ENCODE data around the gene RNPEP. TPM values are rescaled to one million over a fixed set of nuclear protein-coding genes. Genes with fewer than 3 reads are reported as not detected.
A peak's percentile ranks its signal among the peaks of the same experiment; 100 is the strongest.
"Not testable (repeated sequence)": the region's sequence is repeated elsewhere in the genome, so short reads cannot be mapped to it uniquely, and the experiment has no call there.

RNPEP gene
- total RNA-seq, 1 experiment from 2014 or later = 136 TPM

GRCh38 chr1:202010180-202011015, 27.9 kb downstream of the RNPEP start, which contains the start of gene ELF3:
Gene ELF3, plus strand, starts transcription at chr1:202010587. Its CDS starts 550 bp downstream, at chr1:202011137.
- Histone ChIP-seq H3K36me3 (replicated peaks; ENCODE audit: control insufficient read depth, insufficient read depth, low read length) (peaks cover 12% of the 10 kb centered on the region), H3K4me3 (ENCODE audit: insufficient read depth, low read depth, low read length) (peak within 1 kb of the TSS; percentile 43), H3K27me3 (ENCODE audit: control insufficient read depth, insufficient read depth, low read length) (no peaks in the 10 kb centered on the region; the same call in 1 of the 2 replicates)
- DNase-seq = peak; percentile 96

- Histone ChIP-seq H3K4me3 (ENCODE audit: insufficient read depth, low read depth, low read length) (no peak overlapping the region), H3K36me3 (replicated peaks; ENCODE audit: control insufficient read depth, insufficient read depth, low read length) (peaks cover 13% of the 10 kb centered on the region), H3K27me3 (ENCODE audit: control insufficient read depth, insufficient read depth, low read length) (no peaks in the 10 kb centered on the region; the same call in 1 of the 2 replicates)
- no peak for DNase-seq
Observed at GRCh38 chr1:202011994-202012393, 29.5 kb downstream of the RNPEP start.

GRCh38 chr1:202012544-202013478, 30.4 kb downstream of the RNPEP start:
- DNase-seq = peak; percentile 47
- Histone ChIP-seq H3K36me3 (replicated peaks; ENCODE audit: control insufficient read depth, insufficient read depth, low read length) (peaks cover 13% of the 10 kb centered on the region), H3K27me3 (ENCODE audit: control insufficient read depth, insufficient read depth, low read length) (no peaks in the 10 kb centered on the region; the same call in 1 of the 2 replicates), H3K4me3 (ENCODE audit: insufficient read depth, low read depth, low read length) (no peak overlapping the region)

GRCh38 chr1:202013603-202014002, 31.2 kb downstream of the RNPEP start:
- no peak overlapping the region for H3K4me3 ChIP-seq (ENCODE audit: insufficient read depth, low read depth, low read length)
- H3K27me3 ChIP-seq (ENCODE audit: control insufficient read depth, insufficient read depth, low read length) = no peaks in the 10 kb centered on the region; the same call in 1 of the 2 replicates
- no peak for DNase-seq
- H3K36me3 ChIP-seq (replicated peaks; ENCODE audit: control insufficient read depth, insufficient read depth, low read length) = peaks cover 13% of the 10 kb centered on the region

- peaks cover 13% of the 10 kb centered on the region for H3K36me3 ChIP-seq (replicated peaks; ENCODE audit: control insufficient read depth, insufficient read depth, low read length)
- DNase-seq = no peak
- no peaks in the 10 kb centered on the region; the same call in 1 of the 2 replicates for H3K27me3 ChIP-seq (ENCODE audit: control insufficient read depth, insufficient read depth, low read length)
- no peak overlapping the region for H3K4me3 ChIP-seq (ENCODE audit: insufficient read depth, low read depth, low read length)
Observed at GRCh38 chr1:202014060-202014459, 31.6 kb downstream of the RNPEP start.

GRCh38 chr1:202014915-202015661, 32.6 kb downstream of the RNPEP start:
- no peak overlapping the region for H3K4me3 ChIP-seq (ENCODE audit: insufficient read depth, low read depth, low read length)
- H3K36me3 ChIP-seq (replicated peaks; ENCODE audit: control insufficient read depth, insufficient read depth, low read length) = peaks cover 13% of the 10 kb centered on the region
- H3K27me3 ChIP-seq (ENCODE audit: control insufficient read depth, insufficient read depth, low read length) = no peaks in the 10 kb centered on the region; the same call in 1 of the 2 replicates
- DNase-seq = no peak

GRCh38 chr1:202015662-202015937, 33.2 kb downstream of the RNPEP start:
- Histone ChIP-seq H3K36me3 (replicated peaks; ENCODE audit: control insufficient read depth, insufficient read depth, low read length) (peaks cover 13% of the 10 kb centered on the region), H3K4me3 (ENCODE audit: insufficient read depth, low read depth, low read length) (no peak overlapping the region), H3K27me3 (ENCODE audit: control insufficient read depth, insufficient read depth, low read length) (no peaks in the 10 kb centered on the region; the same call in 1 of the 2 replicates)
- DNase-seq = no peak

GRCh38 chr1:202016022-202016810, 33.8 kb downstream of the RNPEP start:
- Histone ChIP-seq H3K27me3 (ENCODE audit: control insufficient read depth, insufficient read depth, low read length) (no peaks in the 10 kb centered on the region; the same call in 1 of the 2 replicates), H3K4me3 (ENCODE audit: insufficient read depth, low read depth, low read length) (no peak overlapping the region), H3K36me3 (replicated peaks; ENCODE audit: control insufficient read depth, insufficient read depth, low read length) (peaks cover 13% of the 10 kb centered on the region)
- no peak for DNase-seq

GRCh38 chr1:202016811-202017748, 34.6 kb downstream of the RNPEP start:
- Histone ChIP-seq H3K4me3 (ENCODE audit: insufficient read depth, low read depth, low read length) (no peak overlapping the region), H3K36me3 (replicated peaks; ENCODE audit: control insufficient read depth, insufficient read depth, low read length) (peaks cover 13% of the 10 kb centered on the region), H3K27me3 (ENCODE audit: control insufficient read depth, insufficient read depth, low read length) (no peaks in the 10 kb centered on the region)
- DNase-seq = peak; percentile 32

- Histone ChIP-seq H3K36me3 (replicated peaks; ENCODE audit: control insufficient read depth, insufficient read depth, low read length) (peaks cover 13% of the 10 kb centered on the region), H3K27me3 (ENCODE audit: control insufficient read depth, insufficient read depth, low read length) (no peaks in the 10 kb centered on the region), H3K4me3 (ENCODE audit: insufficient read depth, low read depth, low read length) (no peak overlapping the region)
- peak; percentile 59 for DNase-seq
Observed at GRCh38 chr1:202017749-202018467, 35.5 kb downstream of the RNPEP start.

GRCh38 chr1:202018468-202019234, 36.2 kb downstream of the RNPEP start:
- H3K27me3 ChIP-seq (ENCODE audit: control insufficient read depth, insufficient read depth, low read length) = no peaks in the 10 kb centered on the region
- H3K4me3 ChIP-seq (ENCODE audit: insufficient read depth, low read depth, low read length) = no peak overlapping the region
- H3K36me3 ChIP-seq (replicated peaks; ENCODE audit: control insufficient read depth, insufficient read depth, low read length) = peaks cover 11% of the 10 kb centered on the region
- peak; percentile 69 for DNase-seq

GRCh38 chr1:202019235-202019558, 36.7 kb downstream of the RNPEP start:
- H3K4me3 ChIP-seq (ENCODE audit: insufficient read depth, low read depth, low read length); H3K36me3 ChIP-seq (replicated peaks; ENCODE audit: control insufficient read depth, insufficient read depth, low read length); DNase-seq; H3K27me3 ChIP-seq (ENCODE audit: control insufficient read depth, insufficient read depth, low read length): not testable (repeated sequence)
